SU-DHL-6 (cell line): ENCODE data around the gene RRP1B.

Source experiments
- EZH2phosphoT487 ChIP-seq: fragments of 200-600 bp; sonication (generic), shearing (Covaris generic); conservative IDR thresholded peaks from 2 replicates; pipeline ENCODE4 v1.6.1; 2018; ENCODE audit warnings: mild to moderate bottlenecking, antibody characterized with exemption, low read length, moderate library complexity, mixed read lengths
- TF ChIP-seq, protein P1 (sequence below): fragments of 200-600 bp; sonication (generic); IDR thresholded peaks from one replicate; pipeline ENCODE4 v1.5.1; 2017; ENCODE audit warnings: antibody characterized with exemption, mild to moderate bottlenecking, low read length, moderate library complexity; ENCODE audit not compliant: insufficient read depth, poor library complexity, severe bottlenecking

DNA sequence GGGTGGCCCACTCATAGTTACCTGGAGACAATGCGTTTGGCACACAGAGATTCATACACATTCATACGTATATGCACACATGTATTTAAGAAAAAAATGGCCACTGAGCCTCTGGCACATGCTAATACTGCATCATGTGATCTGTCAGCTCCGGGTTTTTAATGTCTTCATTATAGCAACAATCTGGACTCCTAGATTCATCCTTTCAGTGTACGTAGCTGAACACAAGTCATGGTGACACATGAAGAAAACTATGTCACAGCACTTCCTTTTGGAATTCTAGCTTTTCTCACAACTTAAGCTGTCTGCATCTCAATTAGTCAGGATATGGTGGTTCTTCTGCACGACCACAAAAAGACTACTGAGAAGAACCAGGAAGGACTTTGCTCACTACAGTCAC, 24.7 kb upstream of the RRP1B start:
- TF ChIP-seq, protein P1, sequence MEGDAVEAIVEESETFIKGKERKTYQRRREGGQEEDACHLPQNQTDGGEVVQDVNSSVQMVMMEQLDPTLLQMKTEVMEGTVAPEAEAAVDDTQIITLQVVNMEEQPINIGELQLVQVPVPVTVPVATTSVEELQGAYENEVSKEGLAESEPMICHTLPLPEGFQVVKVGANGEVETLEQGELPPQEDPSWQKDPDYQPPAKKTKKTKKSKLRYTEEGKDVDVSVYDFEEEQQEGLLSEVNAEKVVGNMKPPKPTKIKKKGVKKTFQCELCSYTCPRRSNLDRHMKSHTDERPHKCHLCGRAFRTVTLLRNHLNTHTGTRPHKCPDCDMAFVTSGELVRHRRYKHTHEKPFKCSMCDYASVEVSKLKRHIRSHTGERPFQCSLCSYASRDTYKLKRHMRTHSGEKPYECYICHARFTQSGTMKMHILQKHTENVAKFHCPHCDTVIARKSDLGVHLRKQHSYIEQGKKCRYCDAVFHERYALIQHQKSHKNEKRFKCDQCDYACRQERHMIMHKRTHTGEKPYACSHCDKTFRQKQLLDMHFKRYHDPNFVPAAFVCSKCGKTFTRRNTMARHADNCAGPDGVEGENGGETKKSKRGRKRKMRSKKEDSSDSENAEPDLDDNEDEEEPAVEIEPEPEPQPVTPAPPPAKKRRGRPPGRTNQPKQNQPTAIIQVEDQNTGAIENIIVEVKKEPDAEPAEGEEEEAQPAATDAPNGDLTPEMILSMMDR, result no peak
- TF ChIP-seq EZH2phosphoT487, result no peak
